GOT3 (cell line): ENCODE data around the gene PDZD2.
"Not testable (repeated sequence)": the region's sequence is repeated elsewhere in the genome, so short reads cannot be mapped to it uniquely, and the experiment has no call there.

Experiments used
- DNase-seq: peaks from one replicate; lab custom pipeline; 2025; ENCODE audit warnings: mixed read lengths; lab: John Stamatoyannopoulos, UW

Gene PDZD2

DNA sequence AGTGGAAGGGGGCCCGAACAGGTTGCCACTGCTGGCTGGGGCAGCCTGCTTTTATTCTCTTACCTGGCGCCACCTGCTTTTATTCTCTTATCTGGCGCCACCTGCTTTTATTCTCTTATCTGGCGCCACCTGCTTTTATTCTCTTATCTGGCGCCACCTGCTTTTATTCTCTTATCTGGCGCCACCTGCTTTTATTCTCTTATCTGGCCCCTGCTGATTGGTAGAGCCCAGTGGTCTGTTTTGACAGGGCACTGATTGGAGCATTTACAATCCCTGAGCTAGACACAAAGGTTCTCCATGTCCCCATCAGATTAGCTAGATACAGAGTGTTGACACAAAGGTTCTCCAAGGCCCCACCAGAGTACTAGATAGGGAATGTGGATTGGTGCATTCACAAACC lies 52.5 kb downstream of the PDZD2 start:
- not testable (repeated sequence) for DNase-seq

- DNase-seq: no peak
Observed at GRCh38 chr5:31692561-31693221, 53.8 kb downstream of the PDZD2 start.

- no peak for DNase-seq
Observed at GRCh38 chr5:31698673-31699072, 59.7 kb downstream of the PDZD2 start.

GRCh38 chr5:31701642-31702299 lies 62.8 kb downstream of the PDZD2 start:
- DNase-seq: no peak

DNA sequence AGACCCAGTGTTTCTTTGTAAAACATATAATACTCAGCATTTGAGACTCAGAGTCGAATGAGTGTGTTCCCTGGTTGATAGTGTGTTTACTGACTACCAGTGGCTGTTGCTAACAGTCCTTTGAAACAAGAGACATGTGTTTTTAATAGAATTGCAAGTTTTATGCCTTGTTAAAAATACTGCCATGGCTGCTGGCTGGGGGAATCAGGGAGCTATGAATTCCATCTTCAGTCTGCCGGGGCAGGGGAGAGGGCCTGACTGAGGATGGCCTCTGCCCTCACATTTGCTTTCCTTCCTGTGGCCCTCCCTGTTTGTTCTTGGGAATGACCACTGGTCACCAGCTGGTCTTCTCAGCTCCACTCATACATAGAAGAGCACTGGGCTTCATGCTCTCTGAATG lies 63.8 kb downstream of the PDZD2 start:
- no peak for DNase-seq

DNA sequence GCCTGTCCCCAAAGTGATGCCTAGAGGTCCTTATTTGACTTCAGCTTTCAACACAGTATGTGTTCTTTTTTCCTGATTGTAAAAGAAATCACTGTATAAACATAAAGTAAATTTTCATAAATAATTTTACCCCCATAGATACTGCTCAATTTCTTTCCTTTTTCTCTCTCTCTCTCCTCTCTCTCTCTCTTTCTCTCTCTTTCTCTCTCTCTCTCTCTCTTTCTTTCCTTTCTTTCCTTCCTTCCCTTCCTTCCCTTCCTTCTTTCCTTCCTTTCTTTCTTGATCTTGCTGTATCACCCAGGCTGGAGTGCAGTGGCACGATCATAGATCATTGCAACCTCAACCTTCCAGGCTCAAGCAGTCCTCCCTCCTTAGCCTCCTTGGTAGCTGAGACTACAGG lies 64.8 kb downstream of the PDZD2 start:
- DNase-seq: no peak

- no peak for DNase-seq
Observed at GRCh38 chr5:31706186-31706585, 67.3 kb downstream of the PDZD2 start.

GRCh38 chr5:31707329-31707728 lies 68.4 kb downstream of the PDZD2 start:
- DNase-seq: no peak

- DNase-seq: no peak
Observed at GRCh38 chr5:31708089-31708488, 69.2 kb downstream of the PDZD2 start.

DNA sequence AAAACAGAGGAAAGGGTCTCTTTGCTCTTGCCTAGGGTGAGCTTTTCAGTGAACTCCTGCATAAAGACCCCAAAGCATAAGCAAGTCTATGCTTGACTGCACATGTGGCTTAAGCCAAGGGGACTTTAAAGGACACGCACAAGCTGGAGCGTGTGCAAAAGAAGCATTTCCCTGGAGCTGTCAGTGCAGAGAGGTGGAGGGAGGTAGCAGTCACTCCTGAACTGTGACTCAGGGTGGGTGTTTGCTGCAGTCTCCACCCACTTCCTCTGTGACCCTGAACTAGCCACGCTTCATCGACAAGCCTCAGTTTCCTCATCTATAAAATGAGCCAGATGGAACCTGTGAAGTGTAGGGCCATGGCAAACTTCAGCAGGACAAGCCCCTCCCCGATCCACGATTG lies 72.4 kb downstream of the PDZD2 start:
- no peak for DNase-seq

- no peak for DNase-seq
Observed at GRCh38 chr5:31711935-31712592, 73.1 kb downstream of the PDZD2 start.

DNA sequence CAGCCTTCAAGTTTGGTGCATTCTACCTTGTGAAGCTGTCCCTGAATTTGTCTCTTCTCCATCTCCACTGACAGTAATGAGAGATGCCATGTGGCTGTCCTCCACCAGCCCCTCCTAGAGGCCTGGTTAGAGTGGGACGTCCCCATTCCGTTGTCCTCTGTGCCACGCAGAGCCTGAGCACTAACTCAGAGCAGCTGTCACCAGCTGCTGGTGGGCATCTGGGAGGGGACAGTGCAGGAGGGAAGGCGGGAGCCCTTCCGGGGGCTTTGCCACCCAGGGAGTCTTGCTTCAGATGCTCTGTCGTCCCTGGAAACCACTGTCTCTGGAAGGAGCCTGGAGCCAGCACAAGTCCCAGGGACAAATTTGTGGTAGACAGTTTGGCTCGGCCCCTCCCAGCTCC lies 78.6 kb downstream of the PDZD2 start:
- no peak for DNase-seq

GRCh38 chr5:31720004-31720403 lies 81.1 kb downstream of the PDZD2 start:
- no peak for DNase-seq

- DNase-seq: no peak
Observed at GRCh38 chr5:31720811-31721345, 81.9 kb downstream of the PDZD2 start.

DNA sequence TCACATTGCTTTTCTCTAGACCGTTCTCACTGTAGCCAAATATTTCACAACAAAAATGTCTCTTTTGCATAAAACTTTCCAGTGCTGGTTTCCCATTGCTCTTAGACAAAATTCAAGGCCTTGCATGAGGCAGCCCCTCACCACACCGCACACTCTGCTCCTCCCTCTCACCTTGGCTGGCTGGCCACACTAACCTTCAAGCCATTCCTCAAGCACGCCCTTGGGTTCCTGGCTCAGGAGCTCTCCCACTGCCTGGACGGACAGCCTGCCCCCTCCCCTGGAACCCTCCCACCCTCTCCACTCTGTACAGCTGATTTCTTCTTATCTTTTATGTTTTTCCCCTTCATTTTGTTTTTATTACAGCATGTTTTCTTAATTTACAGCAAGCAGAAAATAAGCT lies 83.2 kb downstream of the PDZD2 start:
- no peak for DNase-seq

DNA sequence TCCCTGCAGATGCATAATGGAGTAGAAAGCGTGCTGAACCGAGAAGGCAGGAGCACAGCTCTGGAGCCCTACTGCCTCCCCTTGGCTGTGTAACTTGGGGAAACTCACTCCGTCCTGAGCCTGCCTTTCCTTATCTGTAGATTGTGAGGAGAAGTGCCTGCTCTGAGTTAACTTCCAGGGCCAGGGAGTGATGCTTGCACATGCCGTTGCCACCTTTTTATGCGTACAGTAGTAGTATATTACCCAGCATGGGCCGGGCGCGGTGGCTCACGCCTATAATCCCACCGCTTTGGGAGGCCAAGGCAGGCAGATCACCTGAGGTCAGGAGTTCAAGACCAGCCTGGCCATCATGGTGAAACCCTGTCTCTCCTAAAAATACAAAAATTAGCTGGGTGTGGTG lies 87.1 kb downstream of the PDZD2 start:
- DNase-seq: no peak

- DNase-seq: no peak
Observed at GRCh38 chr5:31726952-31727351, 88.0 kb downstream of the PDZD2 start.

DNA sequence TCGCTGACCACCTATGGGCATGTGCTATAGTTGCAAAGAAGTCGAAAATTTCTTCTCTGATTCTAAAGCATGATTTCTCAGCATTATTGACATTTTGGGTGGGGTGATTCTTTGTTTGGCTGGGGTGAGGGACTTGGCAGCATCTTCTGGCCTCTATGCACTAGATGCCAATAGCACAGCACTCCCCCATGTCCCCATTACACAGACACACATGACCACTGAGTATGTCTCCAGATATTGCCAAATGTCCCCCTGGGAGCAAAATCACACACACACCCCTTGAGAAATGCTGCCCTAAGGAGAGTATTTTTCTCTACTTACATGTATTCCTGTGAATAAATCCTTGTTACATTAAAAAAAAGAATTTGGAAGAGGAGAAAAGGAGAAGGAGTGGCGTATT lies 89.1 kb downstream of the PDZD2 start:
- no peak for DNase-seq

DNA sequence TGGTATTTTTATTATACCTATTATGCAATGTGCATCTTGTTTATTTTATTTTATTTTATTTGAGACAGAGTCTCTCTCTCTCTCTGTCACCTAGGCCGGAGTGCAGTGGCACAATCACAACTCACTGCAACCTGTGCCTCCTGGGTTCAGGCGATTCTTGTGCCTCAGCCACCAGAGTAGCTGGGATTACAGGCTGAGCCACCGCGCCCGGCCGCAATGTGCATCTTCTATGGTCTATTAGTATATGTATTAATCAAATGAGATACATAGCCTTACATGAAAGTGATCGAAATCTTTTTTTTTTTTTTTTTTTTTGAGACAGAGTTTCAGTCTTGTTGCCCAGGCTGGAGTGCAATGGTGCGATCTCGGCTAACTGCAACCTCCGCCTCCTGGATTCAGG lies 89.9 kb downstream of the PDZD2 start:
- DNase-seq: not testable (repeated sequence)

GRCh38 chr5:31730139-31730538 lies 91.2 kb downstream of the PDZD2 start:
- DNase-seq: no peak

- DNase-seq: no peak
Observed at GRCh38 chr5:31731016-31731415, 92.1 kb downstream of the PDZD2 start.

- no peak for DNase-seq
Observed at GRCh38 chr5:31731710-31732301, 92.9 kb downstream of the PDZD2 start.

DNA sequence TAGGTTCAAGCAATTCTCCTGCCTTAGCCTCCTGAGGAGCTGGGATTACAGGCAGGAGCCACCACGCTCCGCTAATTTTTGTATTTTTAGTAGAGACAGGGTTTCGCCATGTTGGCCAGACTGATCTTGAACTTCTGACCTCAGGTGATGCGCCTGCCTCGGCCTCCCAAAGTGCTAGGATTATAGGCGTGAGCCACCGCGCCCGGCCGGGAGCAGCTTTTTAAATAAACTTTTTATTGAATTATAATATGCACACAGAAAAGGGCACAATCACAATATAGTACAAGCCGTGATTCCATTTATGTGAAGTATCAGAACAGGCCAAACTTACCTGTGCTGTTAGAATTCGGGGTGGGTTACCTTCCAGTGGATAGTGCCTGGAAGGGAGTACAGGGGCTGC lies 93.9 kb downstream of the PDZD2 start:
- DNase-seq: not testable (repeated sequence)
